Ovary (tissue), 3 donors: ENCODE results near the gene PFDN1.

Experiments used
- EP300 ChIP-seq: sonication (generic); formaldehyde crosslinking; IDR thresholded peaks from one replicate; pipeline ENCODE4 v1.6.1; 2017; ENCODE audit warnings: antibody characterized with exemption
- POLR2A ChIP-seq: fragments of 450-650 bp; IDR thresholded peaks from one replicate; pipeline ENCODE4 v1.6.1; 2017; ENCODE audit warnings: antibody characterized with exemption, mild to moderate bottlenecking, moderate library complexity
- TF ChIP-seq, protein P1 (sequence below), 3 donors: fragments of 450-650 bp in 2 of 3; fragments of 200-600 bp in 1 of 3; IDR thresholded peaks; one replicate each; pipeline versions ENCODE4 v1.5.1 to v1.8.0; 2016 to 2022; ENCODE audit warnings: antibody characterized with exemption in 3 of 3, mild to moderate bottlenecking in 1 of 3
- donor health status: DM: no; HTN: no; CAD: no.

DNA sequence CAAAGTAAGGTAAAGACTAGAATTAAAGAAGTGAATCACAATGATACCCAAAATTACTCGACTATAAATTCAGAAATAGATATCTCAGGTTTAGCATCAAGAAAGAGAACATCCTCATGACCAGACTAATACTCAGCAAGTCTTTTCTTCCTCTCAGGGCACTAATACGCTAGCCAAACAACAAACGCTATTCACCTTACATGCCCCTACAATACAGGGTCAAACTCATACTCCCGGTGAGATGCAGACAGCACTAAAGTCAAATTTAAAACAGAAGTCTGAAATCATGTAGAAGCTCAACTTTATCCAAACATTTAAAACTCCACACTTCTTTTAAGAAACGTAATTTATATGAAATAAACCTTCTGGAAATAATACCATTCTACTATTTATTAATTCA lies 5.6 kb downstream of the PFDN1 start:
- TF ChIP-seq, protein P1, sequence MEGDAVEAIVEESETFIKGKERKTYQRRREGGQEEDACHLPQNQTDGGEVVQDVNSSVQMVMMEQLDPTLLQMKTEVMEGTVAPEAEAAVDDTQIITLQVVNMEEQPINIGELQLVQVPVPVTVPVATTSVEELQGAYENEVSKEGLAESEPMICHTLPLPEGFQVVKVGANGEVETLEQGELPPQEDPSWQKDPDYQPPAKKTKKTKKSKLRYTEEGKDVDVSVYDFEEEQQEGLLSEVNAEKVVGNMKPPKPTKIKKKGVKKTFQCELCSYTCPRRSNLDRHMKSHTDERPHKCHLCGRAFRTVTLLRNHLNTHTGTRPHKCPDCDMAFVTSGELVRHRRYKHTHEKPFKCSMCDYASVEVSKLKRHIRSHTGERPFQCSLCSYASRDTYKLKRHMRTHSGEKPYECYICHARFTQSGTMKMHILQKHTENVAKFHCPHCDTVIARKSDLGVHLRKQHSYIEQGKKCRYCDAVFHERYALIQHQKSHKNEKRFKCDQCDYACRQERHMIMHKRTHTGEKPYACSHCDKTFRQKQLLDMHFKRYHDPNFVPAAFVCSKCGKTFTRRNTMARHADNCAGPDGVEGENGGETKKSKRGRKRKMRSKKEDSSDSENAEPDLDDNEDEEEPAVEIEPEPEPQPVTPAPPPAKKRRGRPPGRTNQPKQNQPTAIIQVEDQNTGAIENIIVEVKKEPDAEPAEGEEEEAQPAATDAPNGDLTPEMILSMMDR (IDR thresholded peaks at IDR 0.05) = no peak
- TF ChIP-seq POLR2A (no peak), EP300 (no peak)
